GM18861 (cell line): ENCODE measurements around the gene SCUBE3.

ENCODE experiments used
- ATAC-seq: cut with Tn5 transposase; IDR thresholded peaks from one replicate; pipeline ENCODE4 v1.9.1; 2021; ENCODE audit not compliant: unreplicated experiment

The SCUBE3 gene

DNA sequence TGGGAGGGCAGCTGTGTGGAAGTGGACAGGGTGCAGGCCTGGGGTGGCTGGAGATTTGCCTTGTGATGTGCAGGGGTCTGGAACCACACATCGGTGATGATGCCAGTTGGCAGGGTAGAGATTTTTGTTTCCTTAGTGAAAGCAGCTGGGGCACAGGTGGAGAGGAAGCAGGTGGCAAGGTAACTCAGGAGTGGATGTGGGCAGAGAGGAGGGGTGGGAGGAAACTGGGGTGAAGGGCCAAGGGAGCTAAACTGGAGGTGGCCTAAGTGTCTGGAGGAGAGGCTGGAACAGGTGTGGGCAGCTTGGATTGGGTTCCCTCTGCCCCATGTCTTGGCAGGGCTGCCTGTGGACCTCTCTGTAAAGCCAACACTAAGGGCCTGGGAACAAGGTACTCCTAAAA is 4.7 kb upstream of the SCUBE3 start:
- ATAC-seq, result no peak

DNA sequence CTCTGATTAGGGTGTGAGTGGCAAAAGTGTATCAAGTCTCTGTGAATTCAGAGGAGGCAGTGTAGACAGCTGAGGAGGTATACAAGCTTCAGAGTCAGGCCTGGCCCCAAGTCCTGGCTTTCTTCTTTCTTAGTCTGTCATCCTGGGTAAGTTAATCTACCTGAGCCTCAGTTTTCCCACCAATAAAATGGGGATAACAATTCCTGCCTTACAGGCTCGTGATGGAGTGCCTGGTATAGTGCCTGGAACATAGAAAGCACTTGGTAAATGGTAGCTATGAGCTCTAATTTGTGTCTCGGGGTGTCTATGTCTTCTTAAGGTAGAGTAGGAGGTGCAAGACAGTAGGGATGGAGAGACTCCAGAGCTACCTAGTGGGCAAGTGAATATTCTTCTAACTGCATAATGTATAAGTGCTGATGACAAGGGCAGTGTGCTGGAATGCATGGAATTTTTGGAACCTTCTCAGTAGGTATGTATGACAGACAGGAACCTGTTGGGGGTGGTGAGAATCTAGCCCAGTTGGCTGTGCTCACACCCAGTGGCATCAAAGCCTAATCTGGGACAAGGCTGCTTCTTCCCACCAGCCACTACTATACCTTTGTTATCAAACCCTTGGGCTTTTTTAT is 4.0 kb upstream of the SCUBE3 start:
- ATAC-seq, result no peak

DNA sequence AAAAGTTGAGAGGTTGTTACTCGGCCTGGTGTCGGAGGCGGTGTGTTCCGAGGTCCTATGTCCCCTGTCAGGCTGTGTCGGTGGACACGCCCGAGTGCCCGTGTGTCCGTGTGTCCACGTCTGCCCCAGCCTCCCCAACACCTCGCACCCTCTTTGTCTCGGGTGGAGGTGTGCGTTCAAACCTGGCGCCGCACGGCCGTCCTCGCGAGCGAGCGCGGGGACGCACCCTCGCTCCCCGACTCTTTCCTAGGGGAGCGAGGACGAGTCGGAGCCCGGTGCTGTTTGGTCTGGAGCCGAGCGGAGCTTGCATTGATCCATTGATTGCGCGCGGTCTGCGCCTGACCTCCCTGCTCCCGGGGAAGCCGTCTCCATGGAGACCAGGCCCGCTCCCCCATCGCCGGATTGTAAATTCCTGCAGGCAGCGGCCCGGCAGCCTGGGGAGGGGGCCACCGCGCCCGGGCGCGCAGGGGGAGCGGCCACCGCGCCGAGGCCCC is 411 bp upstream of the SCUBE3 start:
- ATAC-seq, result no peak

DNA sequence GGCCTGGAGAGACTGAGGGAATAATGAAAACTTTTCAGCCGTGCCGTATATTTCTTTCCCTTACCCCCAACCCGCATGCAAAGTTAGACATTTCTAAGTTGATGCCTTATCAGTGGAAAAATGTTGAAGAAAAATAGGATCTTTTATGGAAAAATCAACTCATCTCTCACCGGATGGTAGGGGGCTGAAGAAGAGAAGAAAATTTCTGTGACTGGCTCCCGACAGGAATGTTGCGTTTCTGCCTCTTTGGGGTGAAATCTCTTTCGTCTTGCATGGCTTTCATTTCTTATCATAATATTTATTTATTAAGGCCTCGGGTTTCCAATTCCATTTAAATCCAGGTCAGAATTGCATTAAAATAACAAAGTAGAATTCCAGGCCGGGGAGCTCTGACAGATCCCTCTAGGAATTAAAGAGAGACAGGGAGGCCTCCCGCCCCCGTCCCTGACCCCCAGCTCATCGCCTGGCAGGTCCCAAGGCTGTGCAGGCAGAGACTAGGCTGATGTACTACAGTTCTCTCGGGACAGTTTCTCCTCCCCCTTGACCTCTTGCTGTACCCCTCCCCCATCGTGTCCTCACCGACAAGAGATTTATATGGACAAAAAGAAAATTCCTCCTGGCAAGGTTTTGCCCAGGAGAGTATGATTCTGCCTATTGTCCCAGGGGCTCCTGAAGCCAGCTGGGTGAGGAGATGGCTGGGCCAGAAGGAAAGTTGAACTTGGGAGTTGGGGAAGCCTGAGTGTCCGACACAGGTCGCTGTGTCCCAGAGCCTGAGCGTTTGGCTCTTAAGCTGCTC is 1.3 kb downstream of the SCUBE3 start:
- ATAC-seq, result no peak

DNA sequence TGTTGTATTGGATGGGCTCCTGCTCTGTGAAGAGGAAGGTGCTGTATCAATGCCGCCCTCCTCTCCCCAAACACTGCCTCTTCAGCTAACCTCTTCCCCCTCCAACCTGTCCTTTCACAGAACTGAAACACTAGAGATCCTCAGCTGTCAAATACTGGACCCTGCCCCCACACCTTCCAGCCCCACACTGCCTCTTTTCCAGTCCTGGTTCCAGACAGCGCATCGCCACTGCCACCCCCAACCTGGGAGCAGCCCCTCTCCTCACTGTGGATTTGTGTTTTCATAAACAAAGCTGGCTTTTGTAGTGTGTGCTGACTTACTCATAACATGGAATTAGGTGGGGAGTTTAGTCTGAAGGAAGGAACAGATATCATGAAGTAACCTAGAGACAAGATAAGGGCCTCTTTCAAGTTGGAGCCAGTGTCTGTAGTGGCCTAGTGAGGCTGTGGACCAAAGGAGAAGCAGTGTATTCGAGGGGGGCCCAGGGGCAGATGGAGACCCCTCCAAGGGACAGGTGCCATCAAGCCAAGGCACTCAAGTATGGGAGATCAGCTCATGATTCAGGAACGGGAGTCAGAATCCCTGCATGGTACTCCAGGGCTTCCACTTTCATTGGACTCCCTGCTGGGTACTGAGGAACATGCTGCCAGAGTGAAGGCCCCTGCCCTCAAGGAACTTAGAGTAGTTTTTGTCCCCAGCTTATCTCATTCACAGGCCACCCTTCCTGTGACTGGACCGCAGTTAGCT is 2.1 kb downstream of the SCUBE3 start:
- ATAC-seq, result no peak

DNA sequence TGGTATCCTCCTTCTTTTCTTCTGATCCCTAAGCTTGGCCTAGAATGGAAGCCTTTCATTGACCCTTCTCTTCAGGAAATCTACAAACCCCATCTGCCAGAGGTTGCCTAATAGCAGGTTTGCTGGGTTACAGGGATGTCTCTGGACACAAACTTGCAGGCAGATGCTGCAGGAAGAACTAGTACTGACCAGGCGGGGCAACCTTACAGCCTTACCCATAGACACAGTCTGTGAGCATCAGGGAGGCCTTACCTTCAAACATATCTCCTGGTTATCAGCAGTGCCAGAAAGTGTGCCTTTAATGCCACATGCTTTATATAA is 2.6 kb downstream of the SCUBE3 start:
- ATAC-seq, result no peak

DNA sequence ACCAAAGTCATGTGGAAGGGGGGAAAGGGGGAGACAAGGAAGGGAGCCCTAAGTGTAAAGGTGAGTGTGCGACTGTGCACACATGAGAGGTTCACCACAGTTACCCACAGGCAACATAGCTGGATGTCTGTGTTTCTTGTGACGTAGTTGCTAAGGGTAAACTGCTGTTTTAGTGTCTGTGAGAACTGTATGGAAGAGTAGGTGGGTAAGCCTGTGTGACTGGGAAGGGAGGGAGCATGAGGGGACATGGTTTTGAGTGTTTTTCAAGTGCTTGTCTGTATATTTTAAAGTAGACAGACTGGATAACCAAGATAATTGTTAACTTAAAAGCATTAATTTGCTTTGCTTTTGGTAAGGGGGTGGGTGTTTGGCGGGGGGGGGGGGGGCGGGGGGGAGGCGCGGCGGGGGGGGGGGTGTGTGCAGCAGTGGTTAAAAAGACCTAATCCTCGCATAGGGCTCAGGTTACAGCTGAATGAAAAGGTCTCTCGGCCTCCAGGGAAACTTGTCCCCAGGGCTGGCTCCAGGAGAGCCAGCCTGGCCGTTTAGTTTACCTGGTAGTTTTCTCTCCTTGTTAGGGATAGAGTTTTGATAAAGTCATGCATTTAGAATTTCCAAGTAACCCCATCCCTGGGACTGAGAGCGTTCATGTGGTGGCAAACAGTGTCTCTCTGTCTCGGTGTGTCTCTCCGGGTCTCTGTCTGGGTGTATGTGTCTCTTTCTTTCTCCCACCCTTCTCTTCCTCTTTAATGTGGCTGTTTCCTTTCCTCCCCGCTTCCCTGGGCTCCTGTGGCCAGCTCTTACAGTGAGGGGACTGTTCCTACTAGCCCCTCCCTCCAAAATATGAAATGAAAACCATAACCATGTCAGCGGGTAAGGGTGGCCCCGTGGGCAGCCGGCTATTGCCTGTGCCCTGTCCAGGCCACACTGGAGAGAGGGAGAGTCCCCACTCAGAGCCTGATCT is 3.4 kb downstream of the SCUBE3 start:
- ATAC-seq, result no peak

DNA sequence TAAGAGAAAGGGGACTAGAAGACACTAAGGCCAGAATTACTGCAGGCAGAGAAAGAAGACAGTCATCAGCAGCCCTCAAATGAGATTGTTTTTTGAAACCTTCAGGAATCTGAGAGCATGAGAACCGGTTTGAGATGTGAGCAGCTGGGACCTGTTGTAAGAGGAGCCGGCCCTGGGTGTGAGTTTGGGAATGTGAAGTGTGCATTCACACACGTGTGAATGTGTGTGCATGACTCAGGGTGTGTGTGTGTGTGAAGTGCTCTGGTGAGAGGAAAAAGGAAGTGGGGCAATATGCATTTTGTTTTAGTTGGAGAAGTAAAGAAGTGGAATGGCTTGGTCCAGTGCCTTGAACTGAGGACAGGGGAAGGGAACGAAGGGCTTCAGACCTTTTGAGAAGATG is 4.3 kb downstream of the SCUBE3 start:
- no peak for ATAC-seq

DNA sequence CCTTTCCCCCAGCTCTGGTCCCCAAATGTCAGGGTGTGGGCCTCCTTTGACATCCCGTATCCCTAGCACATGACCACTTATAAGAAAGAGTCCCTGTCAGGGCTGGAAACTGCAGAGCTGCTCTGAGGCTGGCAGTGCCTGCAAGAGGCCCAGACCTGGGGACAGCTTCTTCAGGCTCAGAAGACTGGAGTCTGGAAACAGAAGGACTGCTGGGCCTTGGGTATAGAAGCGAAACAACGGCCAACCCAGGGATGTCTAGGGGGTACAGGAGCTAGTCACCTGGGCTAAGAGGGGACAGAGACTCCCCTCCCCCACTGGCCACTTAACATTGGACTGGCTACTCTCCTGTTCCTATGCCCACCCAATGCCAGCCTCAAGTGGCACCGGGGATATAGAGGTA is 4.7 kb downstream of the SCUBE3 start:
- no peak for ATAC-seq

DNA sequence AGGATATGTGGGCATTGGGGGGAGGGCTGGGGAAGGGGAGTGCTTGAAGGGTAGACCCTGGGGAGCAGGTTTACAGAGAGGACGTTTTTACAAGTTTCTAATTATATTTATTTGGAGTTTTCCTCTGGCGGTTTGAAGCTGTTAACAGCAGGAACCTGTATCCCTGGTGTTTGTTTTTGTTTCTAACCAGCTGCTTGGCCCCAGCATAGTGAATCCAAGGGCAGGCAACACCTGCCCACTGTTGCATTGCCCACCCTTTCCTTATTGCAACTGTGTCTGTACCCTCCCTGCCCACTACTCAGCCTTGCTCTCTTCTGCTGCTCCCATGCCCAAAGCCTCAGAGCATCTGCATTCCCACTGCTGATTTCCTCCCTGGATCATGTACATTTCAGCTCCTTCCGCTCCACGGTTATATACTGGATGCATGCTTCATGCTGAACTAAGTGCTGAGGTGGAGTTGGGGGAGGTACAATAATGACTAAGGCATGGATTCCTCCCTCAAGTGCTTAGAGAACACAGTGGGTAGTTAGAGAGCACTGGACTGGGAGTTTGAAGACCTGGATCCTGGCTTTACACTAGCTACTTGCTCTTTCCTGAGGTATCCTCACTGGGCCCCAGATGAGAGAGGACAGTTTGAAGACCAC is 6.0 kb downstream of the SCUBE3 start:
- no peak for ATAC-seq

DNA sequence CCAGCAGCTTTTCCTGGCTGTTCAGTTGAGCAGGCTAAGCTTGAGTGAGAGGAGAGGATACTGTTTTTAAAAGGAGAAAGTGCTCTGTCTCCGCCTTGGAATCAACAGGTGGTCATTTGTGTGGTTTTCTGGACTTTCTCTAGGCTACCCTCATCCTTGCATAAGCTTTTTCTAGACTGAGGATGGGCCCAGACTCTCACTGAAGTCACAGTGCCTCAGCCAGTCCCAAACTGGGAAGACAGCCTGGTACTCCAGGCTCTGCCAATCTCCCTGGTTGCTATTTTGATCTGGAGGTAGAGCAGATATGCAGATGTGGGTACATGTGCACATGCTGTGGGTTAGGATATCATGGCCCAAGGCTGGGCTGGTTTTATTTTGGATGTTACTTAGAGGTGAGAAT is 7.0 kb downstream of the SCUBE3 start:
- no peak for ATAC-seq

DNA sequence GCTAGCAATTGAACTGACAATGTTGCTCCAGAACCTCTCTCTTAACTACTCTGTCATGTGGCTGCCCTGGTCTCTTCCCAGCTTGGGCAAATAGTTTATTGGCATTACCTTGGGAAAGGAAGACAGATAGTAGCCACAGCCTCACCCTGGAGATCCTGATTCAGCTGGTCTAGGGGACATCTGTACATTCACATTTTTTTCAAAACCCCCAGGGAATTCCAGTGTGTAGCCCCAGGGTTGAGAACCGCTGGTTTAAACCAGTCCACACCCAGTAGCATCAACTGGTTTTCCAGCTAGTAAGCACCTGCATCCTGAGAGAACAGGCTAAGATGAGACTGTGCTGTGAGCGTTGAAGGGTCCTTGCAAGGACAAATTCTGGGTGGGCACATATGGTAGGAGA is 9.6 kb downstream of the SCUBE3 start:
- ATAC-seq, result no peak

DNA sequence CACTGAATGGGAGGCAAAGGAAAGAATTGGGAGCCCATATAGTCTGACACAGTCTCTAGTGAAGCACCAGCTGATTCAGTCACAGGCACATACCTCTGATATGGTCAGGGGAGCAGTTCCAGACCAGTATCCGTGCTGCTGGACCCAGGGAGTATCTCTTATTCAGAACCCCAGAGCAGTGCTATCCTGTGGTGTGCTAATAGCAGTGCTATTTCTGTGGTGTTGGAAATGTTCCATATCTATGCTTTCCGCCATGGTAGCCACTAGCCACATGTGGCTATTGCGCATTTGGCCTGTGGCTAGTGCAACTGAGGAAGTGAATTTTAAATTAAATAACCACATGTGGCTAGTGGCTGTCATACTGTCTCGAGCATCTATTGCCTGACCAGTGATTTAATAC is 11.0 kb downstream of the SCUBE3 start:
- no peak for ATAC-seq

DNA sequence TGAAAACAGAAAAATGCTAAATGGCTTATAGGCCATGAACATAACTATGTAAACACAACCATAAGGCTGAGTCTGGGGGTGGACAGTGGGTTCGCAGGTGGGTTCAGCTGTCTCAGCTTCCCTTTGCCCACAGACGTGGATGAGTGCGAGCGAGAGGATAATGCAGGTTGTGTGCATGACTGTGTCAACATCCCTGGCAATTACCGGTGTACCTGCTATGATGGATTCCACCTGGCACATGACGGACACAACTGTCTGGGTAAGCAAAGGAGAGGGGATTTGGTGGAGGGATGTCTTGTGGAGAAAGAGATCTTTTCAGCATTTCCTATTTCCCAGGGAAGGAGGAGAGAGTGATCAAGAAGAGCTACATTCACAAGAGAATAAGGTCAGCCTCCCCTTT is 14.7 kb downstream of the SCUBE3 start:
- ATAC-seq, result no peak

DNA sequence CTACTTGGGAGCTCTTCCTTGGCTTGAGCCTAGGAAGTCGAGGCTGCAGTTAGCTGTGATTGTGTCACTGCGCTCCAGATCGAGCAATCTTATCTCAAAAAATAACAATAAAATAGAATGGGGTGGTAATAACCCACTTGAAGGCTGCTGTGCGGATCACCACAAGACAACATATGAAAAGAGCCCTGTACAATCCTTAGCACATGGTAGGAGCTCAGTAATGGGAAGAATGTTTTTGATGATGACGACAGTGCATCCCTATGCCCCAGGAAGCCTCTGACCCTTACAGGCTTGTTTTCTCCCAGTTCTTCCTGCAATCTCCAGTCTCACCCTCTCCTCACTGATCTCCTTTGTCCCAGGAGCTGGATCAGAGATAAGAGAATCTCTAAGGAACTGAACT is 15.5 kb downstream of the SCUBE3 start:
- no peak for ATAC-seq

DNA sequence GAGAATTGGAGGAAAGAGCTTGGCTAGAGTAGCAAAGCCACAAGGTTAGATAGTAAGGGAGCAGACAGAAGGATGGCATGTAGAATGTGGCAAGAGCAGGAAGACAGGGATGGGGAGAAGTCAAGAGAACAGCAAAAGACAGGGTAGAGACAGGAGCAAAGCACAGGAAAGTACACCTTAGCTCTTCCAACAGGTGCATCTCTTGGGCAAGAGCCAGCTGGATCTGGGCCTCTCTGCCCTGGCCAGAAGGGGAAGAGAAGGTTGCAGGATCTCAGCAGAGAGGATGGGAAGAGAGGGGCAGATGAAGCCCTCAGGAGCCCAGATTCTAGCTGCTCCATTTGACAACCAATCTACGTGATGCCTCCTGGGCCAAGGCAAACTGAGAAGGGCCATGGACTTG is 16.7 kb downstream of the SCUBE3 start:
- ATAC-seq, result no peak

DNA sequence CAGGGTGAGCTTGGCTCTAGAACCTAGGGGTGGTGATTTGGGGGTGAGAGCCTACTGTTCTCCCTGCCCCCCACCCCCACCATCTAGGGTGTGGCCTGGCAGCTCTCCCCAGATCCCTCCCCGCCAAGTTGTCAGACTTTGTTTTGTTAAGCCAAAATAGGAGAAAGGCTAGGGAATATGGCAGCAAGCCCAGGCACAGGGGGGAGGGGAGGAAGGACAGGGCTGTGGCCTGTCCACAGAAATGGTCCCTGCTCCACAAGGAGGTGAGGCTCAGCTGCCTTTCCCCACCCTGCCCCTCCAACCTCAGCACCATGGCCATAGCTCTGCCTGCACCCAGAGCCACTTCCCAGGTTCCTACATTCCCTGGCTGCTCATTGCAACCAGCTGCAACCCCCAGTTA is 17.2 kb downstream of the SCUBE3 start:
- ATAC-seq, result no peak

DNA sequence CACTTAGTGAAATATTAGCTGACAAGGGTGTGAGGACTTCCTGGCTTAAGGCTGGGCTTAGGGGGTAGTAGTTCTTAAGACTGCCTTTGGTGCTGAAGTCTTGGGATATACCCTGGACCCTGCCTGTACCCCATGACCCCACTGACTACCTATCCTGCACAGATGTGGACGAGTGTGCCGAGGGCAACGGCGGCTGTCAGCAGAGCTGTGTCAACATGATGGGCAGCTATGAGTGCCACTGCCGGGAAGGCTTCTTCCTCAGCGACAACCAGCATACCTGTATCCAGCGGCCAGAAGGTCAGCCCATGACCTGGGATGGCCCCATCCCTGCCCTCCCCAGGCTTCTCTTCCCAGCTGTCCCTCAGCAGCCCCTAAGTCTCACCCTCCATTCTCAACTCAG is 17.8 kb downstream of the SCUBE3 start:
- no peak for ATAC-seq

DNA sequence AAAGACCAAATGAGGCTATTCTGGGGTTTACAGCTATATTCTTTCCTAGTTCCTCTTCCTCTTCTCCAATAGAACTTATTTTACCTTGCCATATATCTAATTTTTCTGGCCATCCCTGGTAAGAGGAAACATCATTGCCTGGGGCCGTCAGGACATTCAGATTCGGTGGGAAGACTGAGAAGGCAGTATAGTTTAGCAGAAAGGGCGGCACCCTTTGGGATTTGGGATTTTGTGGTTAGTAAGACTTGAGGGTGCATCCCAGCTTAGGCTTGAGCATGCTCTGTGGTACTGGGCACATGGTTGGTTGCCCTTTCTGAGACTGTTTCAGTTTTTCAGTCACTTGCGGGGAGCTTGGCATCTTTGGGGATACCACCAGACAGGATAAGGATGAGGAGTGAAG is 21.1 kb downstream of the SCUBE3 start:
- no peak for ATAC-seq

DNA sequence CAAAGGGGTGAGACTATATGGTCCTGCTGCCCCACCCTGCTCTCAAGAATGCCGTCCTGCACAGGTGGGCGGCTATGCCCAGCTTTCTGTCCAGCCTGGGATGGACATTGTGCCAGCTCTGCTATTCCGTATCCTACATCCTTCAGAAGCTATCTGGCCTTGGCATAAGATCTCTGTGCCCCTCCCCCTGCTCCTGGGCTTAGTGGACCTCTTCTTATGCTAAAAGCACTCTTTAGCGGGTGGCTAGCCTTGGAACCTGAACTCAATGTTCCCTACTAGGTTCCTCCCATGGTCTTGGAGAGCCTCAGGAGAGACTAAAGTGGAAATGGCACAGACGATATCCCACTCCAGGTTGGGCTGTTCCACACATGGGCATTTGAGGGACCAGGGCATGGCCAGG is 22.5 kb downstream of the SCUBE3 start:
- ATAC-seq, result no peak

DNA sequence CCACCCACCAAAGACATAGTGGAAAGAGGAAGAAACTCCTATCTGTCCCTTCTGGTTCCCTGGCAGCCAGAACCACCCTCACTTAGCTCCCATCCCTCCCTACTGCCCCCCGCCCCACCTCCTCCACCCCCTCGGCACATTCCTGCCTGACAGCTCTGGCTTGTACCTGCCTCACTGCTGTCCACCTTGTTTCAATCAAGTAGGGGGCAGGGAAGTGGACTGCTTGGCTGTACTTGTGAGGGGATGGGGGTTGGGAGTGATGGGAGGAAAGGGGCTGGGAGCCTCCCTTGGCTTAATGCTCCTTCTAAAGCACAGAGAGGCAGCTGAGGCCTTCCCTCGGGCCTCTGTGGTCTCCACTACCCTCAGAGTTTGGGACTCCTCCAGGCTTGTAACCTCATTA is 23.7 kb downstream of the SCUBE3 start:
- no peak for ATAC-seq
